ENCODE measurements around the gene LIPI. TPM values are rescaled to one million over a fixed set of nuclear protein-coding genes. Genes with fewer than 3 reads are reported as not detected.

Gene LIPI
- total and polyA plus RNA-seq, 10 of the 15 experiments (the other 5 are each of a cell fraction or from before 2014, with no cell fraction given), result 0.05 to 0.32 (median 0.10) TPM; not detected in 5

- no peak for TF ChIP-seq MTA3 (IDR thresholded peaks at IDR 0.05; ENCODE audit: borderline replicate concordance, low read length)
- TF ChIP-seq SKIL (IDR thresholded peaks at IDR 0.05; ENCODE audit: low read depth, poor library complexity, severe bottlenecking), result no peak
Observed at GRCh38 chr21:14072761-14073535, 137.8 kb downstream of the LIPI start (continued).

GRCh38 chr21:14071902-14072734, 138.6 kb downstream of the LIPI start:
- no peak overlapping the region for H3K4me3 ChIP-seq
- ChIA-PET RAD21 (ENCODE audit: unreplicated experiment) (no interaction called here), CTCF (no interaction called here), POLR2A (no interaction called here), SMC1A (ENCODE audit: uncharacterized antibody, unreplicated experiment) (no interaction called here)
- in situ Hi-C loops (cut with MboI), result no loop called here
- no peak for FAIRE-seq
- intact Hi-C loops (cut with micrococcal nuclease; ENCODE audit: unreplicated experiment), result no loop called here
- no peaks in the 10 kb centered on the region for H3K79me2 ChIP-seq (ENCODE audit: control insufficient read depth, insufficient read depth, low read length)
- peaks cover 5% of the 10 kb centered on the region; the same call in 1 of the 3 replicates for H3K9me3 ChIP-seq (replicated peaks; ENCODE audit: control insufficient read depth, insufficient read depth, low read length)
- H4K20me1 ChIP-seq (ENCODE audit: control insufficient read depth, insufficient read depth), result no peaks in the 10 kb centered on the region
- no TSS peak for BruUV-seq (replicated peaks)
- no peaks in the 10 kb centered on the region for H3K4me1 ChIP-seq (ENCODE audit: control insufficient read depth, insufficient read depth, low read length)
- DNase-seq (ENCODE audit: low read depth, low spot score), result no peak
- H3K27ac ChIP-seq (ENCODE audit: control insufficient read depth, insufficient read depth), result no peak overlapping the region
- ATAC-seq, result no peak
- H3K9ac ChIP-seq (ENCODE audit: control insufficient read depth, insufficient read depth, low read length), result no peak overlapping the region
- H3K27me3 ChIP-seq (replicated peaks in 1 of 2; ENCODE audit: control insufficient read depth in 2 of 2, insufficient read depth in 2 of 2, low read length in 1 of 2), result no peaks in the 10 kb centered on the region
- H2AFZ ChIP-seq (ENCODE audit: control insufficient read depth, low read depth, low read length), result no peak overlapping the region
- H3K4me2 ChIP-seq (ENCODE audit: control insufficient read depth, insufficient read depth), result no peak overlapping the region
- 97% methylated on average over 30 of the region's 44 CpGs for WGBS (ENCODE audit: insufficient coverage, insufficient replicate concordance, low lambda C conversion rate, missing lambda C conversion rate)
- H3K36me3 ChIP-seq (ENCODE audit: control insufficient read depth in 2 of 2, insufficient read depth in 2 of 2, low read length in 1 of 2), result peaks cover 0 to 4% of the 10 kb centered on the region in 2 experiments; a peak in 3 of 4 replicates
- TF ChIP-seq BCLAF1 (IDR thresholded peaks at IDR 0.05) (no peak), E2F8 (IDR thresholded peaks at IDR 0.05; ENCODE audit: low read depth, partially characterized antibody) (no peak), ZNF384 (IDR thresholded peaks at IDR 0.05; ENCODE audit: borderline replicate concordance, low read depth, low read length) (no peak), ZZZ3 (IDR thresholded peaks at IDR 0.05; ENCODE audit: control insufficient read depth, insufficient read length, low read depth) (no peak), RUNX3 (IDR thresholded peaks at IDR 0.05; ENCODE audit: low read length) (no peak), SUZ12 (IDR thresholded peaks at IDR 0.05; ENCODE audit: unreplicated experiment) (no peak)
